Measurements from ENCODE around the gene ASTN2. TPM values are rescaled to one million over a fixed set of nuclear protein-coding genes. Genes with fewer than 3 reads are reported as not detected.
"Not testable (repeated sequence)": the region's sequence is repeated elsewhere in the genome, so short reads cannot be mapped to it uniquely, and the experiment has no call there.

The ASTN2 gene
- total RNA-seq, 1 experiment from 2014 or later = 11.4 TPM

DNA sequence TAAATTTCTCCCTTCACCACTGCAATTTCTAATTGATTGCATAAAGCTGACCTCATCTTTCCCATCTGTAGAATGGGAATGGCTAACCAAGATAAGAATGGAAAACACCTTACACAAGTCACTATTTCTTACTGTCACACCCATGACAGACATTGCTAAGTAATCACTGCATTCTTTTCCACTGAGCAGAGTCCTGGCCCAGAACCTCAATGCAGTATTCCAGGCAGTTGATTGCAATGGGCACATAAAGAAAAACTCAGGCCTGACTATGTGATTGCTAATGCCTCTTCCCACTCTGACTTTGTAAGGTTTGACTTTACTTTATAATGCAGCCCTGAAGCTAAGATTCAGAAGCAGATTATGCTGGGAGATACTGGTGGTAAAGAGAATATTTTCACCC is 698.4 kb downstream of the ASTN2 start:
- DNase-seq (ENCODE audit: low read depth) = no peak

GRCh38 chr9:116715751-116716150 is 699.1 kb downstream of the ASTN2 start:
- no peak for DNase-seq (ENCODE audit: low read depth)

- DNase-seq (ENCODE audit: low read depth) = no peak
Observed at GRCh38 chr9:116713271-116713670, 701.6 kb downstream of the ASTN2 start.

- DNase-seq (ENCODE audit: low read depth) = no peak
Observed at GRCh38 chr9:116712781-116713180, 702.1 kb downstream of the ASTN2 start.

GRCh38 chr9:116706310-116707290 is 708.3 kb downstream of the ASTN2 start:
- DNase-seq (ENCODE audit: low read depth) = no peak

GRCh38 chr9:116705531-116705930 is 709.3 kb downstream of the ASTN2 start:
- DNase-seq (ENCODE audit: low read depth) = no peak

DNA sequence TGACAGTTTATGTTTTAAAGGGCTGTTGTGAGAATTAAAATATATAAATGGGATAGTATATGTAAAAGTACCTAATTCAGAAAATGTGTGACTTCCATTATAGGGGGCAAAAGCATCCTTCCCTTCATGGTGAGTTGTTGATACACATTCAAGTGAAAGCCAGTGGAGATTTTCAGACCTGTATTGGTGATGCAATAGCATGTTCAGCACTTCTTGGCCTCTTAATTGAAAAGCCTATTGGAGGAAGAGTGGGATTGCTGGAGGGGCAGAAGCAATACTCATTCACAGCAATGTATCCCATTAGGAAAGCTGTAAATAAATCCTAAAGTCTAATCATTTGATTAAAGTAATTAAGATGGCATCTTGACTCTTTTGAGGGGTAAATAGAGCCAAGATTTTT is 710.4 kb downstream of the ASTN2 start:
- no peak for DNase-seq (ENCODE audit: low read depth)

DNA sequence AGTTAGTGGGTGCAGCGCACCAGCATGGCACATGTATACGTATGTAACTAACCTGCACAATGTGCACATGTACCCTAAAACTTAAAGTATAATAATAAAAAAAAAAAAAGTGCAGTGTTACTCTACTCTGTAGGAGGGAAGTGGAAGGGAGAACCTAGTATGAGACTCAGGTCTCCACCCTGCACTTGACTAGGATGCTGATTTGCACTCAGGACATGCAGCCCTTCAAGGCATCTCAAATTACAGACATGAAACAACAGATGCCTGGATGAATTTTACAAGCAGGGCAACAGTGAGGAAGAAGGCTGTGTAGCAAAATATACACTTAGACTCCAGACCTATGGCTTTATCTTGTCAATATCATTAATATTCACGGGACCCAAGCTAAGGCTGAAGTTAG is 711.2 kb downstream of the ASTN2 start:
- no peak for DNase-seq (ENCODE audit: low read depth)

DNA sequence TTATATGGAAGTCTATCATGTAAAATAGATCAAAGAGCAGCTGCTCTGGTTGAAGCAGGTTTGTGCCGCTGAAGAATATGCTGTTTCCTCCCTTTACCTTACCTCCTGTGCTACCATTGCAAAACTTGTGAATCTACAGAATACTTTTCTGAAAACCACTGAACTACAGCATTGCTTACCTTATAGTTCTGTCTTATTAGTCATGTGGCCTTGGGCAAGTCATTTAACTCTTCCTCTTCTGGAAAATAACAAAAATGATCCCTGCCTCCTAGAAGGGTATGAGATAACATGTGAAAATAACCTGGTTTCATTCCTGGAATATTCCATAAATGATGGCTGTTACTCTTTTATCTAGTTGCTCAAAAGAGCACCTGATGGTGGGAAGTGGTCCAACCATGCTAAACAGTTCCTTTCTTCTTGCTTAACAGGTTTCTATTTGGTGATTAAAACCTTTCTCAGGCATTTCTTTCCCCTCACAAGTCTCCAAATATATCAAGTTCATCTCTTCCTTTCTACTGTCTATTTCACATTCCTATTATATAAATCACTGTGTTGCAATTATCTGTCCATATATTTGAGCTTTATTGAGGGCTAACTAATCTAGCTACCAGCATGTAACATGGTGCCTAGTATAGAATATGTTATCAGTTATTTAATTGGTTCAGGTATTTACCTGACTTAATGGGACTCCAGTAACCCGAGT is 712.8 kb downstream of the ASTN2 start:
- DNase-seq (ENCODE audit: low read depth) = no peak

DNA sequence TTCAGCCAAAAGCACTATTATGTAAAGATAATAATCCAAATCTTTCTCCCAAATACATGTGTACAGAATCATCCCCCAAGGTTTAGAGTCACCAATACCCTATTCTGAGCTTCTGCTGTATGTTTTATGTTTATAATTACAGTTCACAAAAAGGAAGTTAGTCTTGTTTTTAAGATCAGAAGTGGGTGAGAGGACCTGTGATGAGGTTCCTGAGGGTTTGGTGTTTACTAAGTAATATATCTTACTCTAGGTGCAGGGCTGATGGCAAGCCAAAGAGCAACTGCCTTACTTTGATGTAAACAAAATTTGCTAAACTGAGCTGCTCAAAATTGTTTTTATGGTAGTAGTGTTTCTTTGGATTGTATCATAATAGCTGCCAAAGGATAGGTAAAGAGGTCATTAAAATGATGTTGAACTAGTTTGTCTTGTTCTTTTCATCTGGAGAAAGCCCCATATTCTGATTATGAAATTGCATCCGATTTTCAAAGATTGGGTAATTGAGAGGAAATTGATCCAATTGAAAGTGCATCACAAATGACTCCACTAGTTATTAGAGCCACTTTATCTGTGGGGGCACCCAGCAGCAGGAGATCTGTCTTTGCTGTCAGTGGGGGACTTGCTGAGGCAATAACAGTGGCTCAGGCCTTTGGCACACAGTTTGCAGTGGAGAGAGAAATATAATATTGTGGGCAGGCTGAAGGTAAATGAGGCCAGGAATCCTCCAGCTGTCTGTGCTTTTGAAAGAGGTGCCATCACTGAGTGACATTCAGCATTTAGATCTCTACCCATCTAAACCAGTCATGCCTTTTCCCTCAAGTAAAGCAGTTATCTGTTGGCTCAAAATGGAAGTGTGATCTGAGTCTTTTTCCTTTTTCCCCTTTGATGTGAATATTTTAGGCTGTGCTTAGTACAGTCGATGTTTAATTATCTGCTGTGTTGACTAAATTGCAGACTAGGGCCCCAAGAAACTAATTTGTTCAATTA is 713.7 kb downstream of the ASTN2 start:
- no peak for DNase-seq (ENCODE audit: low read depth)

DNA sequence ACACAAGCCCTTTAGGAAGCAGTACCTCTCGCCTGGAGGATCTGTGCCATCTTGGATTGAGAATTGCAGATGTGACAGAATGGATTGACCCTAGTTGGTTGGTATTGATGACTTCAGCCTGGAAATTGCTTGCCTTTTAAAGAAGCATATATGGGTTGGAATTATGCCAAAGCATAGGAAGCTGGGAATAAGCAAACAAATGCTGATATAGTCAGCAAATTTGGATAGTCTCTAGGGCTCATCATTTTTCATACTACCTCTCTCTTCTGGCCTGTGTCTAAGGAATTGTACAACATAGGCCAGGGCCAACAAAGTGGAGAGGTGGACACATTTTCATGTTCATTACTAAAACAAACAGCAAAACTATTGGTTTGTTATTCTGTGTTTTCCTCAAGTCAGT is 714.6 kb downstream of the ASTN2 start:
- DNase-seq (ENCODE audit: low read depth) = no peak

DNA sequence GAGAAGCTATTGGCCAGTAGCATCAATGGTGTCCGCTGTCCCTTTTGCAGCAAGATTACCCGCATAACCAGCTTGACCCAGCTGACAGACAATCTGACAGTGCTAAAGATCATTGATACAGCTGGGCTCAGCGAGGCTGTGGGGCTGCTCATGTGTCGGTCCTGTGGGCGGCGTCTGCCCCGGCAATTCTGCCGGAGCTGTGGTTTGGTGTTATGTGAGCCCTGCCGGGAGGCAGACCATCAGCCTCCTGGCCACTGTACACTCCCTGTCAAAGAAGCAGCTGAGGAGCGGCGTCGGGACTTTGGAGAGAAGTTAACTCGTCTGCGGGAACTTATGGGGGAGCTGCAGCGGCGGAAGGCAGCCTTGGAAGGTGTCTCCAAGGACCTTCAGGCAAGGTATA is 717.0 kb downstream of the ASTN2 start:
- DNase-seq (ENCODE audit: low read depth) = no peak

DNA sequence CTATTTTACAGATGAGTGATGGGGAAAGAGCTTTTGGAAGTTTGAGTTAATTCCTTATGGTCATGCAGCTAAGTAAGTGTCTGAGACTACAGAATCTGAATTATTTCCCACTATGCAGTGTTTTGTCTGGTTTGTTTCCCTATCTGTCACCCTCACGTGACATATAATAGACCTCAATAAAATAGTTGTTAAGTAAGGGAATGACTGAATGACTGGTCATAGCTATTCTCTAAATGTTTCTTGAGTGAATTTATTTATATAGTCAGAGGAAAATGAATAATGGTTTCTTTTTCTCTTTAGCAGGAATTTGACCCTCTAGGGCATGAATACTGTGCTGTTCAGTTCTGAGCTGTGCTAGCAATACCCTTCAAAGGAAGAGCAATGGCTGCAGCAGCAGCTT is 717.5 kb downstream of the ASTN2 start:
- peak; percentile 21 for DNase-seq (ENCODE audit: low read depth)

DNA sequence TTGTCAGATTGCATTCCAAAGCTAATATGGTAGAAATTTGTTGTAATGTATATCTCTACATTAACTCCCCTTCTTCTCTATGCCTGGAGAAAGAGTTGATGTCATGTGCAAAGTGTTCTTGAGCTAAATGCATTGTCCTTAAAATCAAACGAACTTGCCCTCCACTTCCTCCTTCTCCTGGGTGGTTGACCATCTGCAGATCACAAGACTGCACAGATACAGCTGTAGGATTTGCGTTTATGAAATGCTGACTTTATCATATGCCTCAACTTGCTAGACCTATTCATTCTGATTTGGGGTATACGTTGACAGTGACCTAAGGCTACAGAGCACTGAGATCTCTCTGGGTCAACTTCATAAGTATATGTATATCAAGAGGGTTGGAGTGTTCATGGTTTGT is 719.4 kb downstream of the ASTN2 start:
- no peak for DNase-seq (ENCODE audit: low read depth)

DNA sequence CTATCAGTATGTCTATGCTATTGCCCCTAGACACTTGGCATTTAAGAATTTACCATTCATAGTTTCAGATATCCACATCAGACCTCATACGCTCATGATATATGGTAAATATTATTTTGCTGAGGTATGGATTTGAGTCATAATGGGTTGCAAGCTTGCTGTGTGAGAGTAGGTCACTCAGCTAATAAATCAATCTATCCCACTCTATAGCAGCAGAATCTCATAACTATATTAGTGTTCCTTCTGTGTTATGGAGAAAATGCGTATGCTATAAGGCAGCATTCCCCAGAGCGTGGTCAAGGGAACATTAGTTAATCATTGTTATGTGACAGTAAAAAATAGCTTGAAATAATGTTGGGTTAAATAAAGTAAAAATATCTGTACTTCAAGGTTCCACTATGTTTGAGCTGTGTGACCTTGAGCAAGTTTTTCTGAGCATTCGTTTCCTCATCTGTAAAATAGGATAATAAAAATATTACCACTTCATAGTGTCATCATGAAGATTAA is 720.0 kb downstream of the ASTN2 start:
- DNase-seq (ENCODE audit: low read depth) = no peak

GRCh38 chr9:116693233-116693731 is 721.6 kb downstream of the ASTN2 start:
- DNase-seq (ENCODE audit: low read depth) = no peak

- no peak for DNase-seq (ENCODE audit: low read depth)
Observed at GRCh38 chr9:116692616-116693015, 722.2 kb downstream of the ASTN2 start.

DNA sequence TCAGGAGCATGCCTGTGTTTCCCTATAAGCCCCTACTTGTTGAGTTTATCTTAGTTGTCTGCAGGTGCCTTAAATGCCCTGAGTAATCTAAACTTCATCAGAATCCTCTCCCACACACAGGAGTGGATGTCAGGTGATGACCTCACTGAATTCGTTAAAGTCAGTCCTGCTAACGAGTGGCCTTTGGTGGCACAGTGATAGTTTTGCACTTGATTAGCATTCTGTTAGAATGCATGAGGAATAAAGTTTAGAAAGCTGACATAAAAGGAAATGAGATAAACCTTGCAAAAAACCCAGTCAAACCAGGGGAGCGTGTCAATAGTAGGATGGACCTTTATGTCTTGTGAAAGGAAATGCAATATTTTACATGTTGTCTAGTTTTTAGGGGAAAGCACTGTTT is 723.2 kb downstream of the ASTN2 start:
- DNase-seq (ENCODE audit: low read depth) = no peak

DNA sequence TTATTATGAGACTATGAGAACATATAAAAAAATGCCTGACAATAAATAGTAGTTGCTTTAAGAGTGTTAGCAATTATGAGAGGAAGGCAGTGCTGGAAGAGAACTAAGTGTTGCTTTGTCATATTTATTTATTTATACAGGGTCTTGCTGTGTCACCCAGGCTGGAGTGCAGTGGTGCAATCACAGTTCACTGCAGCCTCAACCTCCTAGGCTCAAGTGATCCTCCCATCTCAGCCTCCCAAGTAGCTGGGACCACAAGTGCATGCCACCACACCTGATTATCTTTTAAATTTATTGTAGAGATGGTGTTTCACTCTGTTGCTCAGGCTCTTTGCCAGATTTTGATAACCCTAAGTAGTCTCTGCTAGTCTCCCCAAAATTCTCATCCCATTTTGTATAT is 724.1 kb downstream of the ASTN2 start:
- DNase-seq (ENCODE audit: low read depth) = not testable (repeated sequence)

GRCh38 chr9:116689486-116690032 is 725.3 kb downstream of the ASTN2 start:
- no peak for DNase-seq (ENCODE audit: low read depth)

All from HT1080 (cell line).